HCT116 (cell line): Measurements from ENCODE around the gene COX6B2. TPM values are rescaled to one million over a fixed set of nuclear protein-coding genes. Genes with fewer than 3 reads are reported as not detected.

Experiments used
- ATAC-seq: fragments of 200-7000 bp; cut with Tn5 transposase; 2 replicates; pipeline ENCODE4 v1.9.1; 2020; ENCODE audit warnings: mild to moderate bottlenecking, moderate library complexity
- BruUV-seq: library from RNA; stranded (reverse); fragments of 400-500 nt; replicated peaks from 2 replicates; lab custom pipeline; 2021; lab: Mats Ljungman, UMichigan
- CTCF ChIA-PET: fragments of 300-600 bp; sonication (Branson Sonifier 250); formaldehyde crosslinking; loops from one replicate; lab custom pipeline; 2021; ENCODE audit warnings: antibody characterized with exemption; lab: Charles Lee
- POLR2A ChIA-PET: fragments of 300-600, 350-600 bp; sonication (Branson Sonifier 250); formaldehyde crosslinking; loops from one replicate; lab custom pipeline; 2021; ENCODE audit warnings: antibody characterized with exemption; lab: Charles Lee
- RAD21 ChIA-PET, 2 experiments: fragments of 300-600 bp; sonication (Branson Sonifier 250); formaldehyde crosslinking; loops; one replicate each; lab custom pipeline; 2023; ENCODE audit warnings: low total read pairs in 2 of 2; ENCODE audit not compliant: uncharacterized antibody in 2 of 2, unreplicated experiment in 2 of 2, low non-redundant PET in 1 of 2; lab: Charles Lee
- DNase-seq: peaks from one replicate; pipeline ENCODE4 v3.0.0-alpha.2; 2010; ENCODE audit warnings: low read depth, low spot score
- H2AFZ ChIP-seq: fragments of 200-600 bp; shearing (Covaris generic), sonication (generic); 2 replicates; pipeline ENCODE4 v1.6.1; 2017; ENCODE audit warnings: low read depth, mixed run types, mixed read lengths, antibody characterized with exemption, low read length; ENCODE audit not compliant: poor library complexity, severe bottlenecking
- H3K27ac ChIP-seq: 2 replicates; pipeline ENCODE4 v1.5.1; 2012; ENCODE audit warnings: low read depth, low read length
- H3K27me3 ChIP-seq: fragments of 200-600 bp; sonication (generic); 2 replicates; pipeline ENCODE4 v1.6.1; 2016; ENCODE audit warnings: mixed run types, low read length, mixed read lengths; ENCODE audit not compliant: insufficient read depth
- H3K36me3 ChIP-seq, 2 experiments: fragments of 200-500 bp in 1 of 2; fragments of 200-600 bp in 1 of 2; sonication (Bioruptor generic) in 1 of 2; sonication (generic) in 1 of 2; 2 replicates each; pipeline versions ENCODE4 v1.5.1 to v1.6.1; 2014 to 2016; ENCODE audit warnings: low read length in 2 of 2, inconsistent platforms in 1 of 2, mixed read lengths in 1 of 2, mixed run types in 1 of 2; ENCODE audit not compliant: insufficient read depth in 2 of 2, control insufficient read depth in 1 of 2
- H3K4me1 ChIP-seq, 2 experiments: fragments of 200-600 bp in 1 of 2; sonication (generic) in 1 of 2; 2 replicates each; pipeline versions ENCODE4 v1.5.1 to v1.6.1; 2012 to 2017; ENCODE audit warnings: low read length in 2 of 2, inconsistent platforms in 1 of 2, mild to moderate bottlenecking in 1 of 2, mixed read lengths in 1 of 2, mixed run types in 1 of 2, moderate library complexity in 1 of 2; ENCODE audit not compliant: insufficient read depth in 2 of 2, control insufficient read depth in 1 of 2
- H3K4me2 ChIP-seq: fragments of 200-600 bp; sonication (generic); 2 replicates; pipeline ENCODE4 v1.6.1; 2017; ENCODE audit warnings: mixed run types, low read length, mixed read lengths
- H3K4me3 ChIP-seq, 2 experiments: fragments of 200-600 bp in 1 of 2; sonication (generic) in 1 of 2; replicated peaks in 1 of 2; 2 replicates each; pipeline ENCODE4 v1.5.1; 2011 to 2016; ENCODE audit warnings: low read length in 2 of 2, control low read depth in 1 of 2, low read depth in 1 of 2, mild to moderate bottlenecking in 1 of 2, mixed read lengths in 1 of 2, mixed run types in 1 of 2
- H3K79me2 ChIP-seq: fragments of 200-600 bp; sonication (generic); 2 replicates; pipeline ENCODE4 v1.6.1; 2017; ENCODE audit warnings: mild to moderate bottlenecking, mixed run types, low read length, moderate library complexity, mixed read lengths; ENCODE audit not compliant: insufficient read depth
- H3K9ac ChIP-seq: fragments of 200-600 bp; sonication (generic); 2 replicates; pipeline ENCODE4 v1.6.1; 2016; ENCODE audit warnings: low read length, mixed read lengths
- H3K9me2 ChIP-seq: fragments of 200-600 bp; sonication (generic), shearing (Covaris generic); 2 replicates; pipeline ENCODE4 v1.6.1; 2017; ENCODE audit warnings: mixed run types, mild to moderate bottlenecking, moderate library complexity; ENCODE audit not compliant: insufficient read depth
- H3K9me3 ChIP-seq, 2 experiments: fragments of 200-500 bp in 1 of 2; fragments of 200-600 bp in 1 of 2; sonication (Bioruptor generic) in 1 of 2; sonication (generic) in 1 of 2; 2 replicates each; pipeline ENCODE4 v1.6.1; 2014 to 2017; ENCODE audit warnings: low read length in 2 of 2, mixed read lengths in 2 of 2, inconsistent platforms in 1 of 2, low read depth in 1 of 2, mild to moderate bottlenecking in 1 of 2, mixed run types in 1 of 2, moderate library complexity in 1 of 2; ENCODE audit not compliant: control insufficient read depth in 1 of 2, insufficient read depth in 1 of 2
- H4K20me1 ChIP-seq: fragments of 200-600 bp; sonication (generic), shearing (Covaris generic); 2 replicates; pipeline ENCODE4 v1.6.1; 2017; ENCODE audit warnings: mixed run types, mild to moderate bottlenecking, moderate library complexity; ENCODE audit not compliant: insufficient read depth
- ATF3 ChIP-seq: IDR thresholded peaks from 2 replicates; pipeline ENCODE4 v1.6.1; 2012
- CBX3 ChIP-seq: IDR thresholded peaks from 2 replicates; pipeline ENCODE4 v1.6.1; 2012; ENCODE audit warnings: low read depth
- CTCF ChIP-seq, 3 experiments: fragments of 200-600 bp in 1 of 3; sonication (generic) in 1 of 3; IDR thresholded peaks in 2 of 3; conservative IDR thresholded peaks in 1 of 3; 2 replicates each; pipeline ENCODE4 v1.5.1; 2012 to 2017; ENCODE audit warnings: low read depth in 2 of 3, low read length in 2 of 3, antibody characterized with exemption in 1 of 3, borderline replicate concordance in 1 of 3, control low read depth in 1 of 3, mild to moderate bottlenecking in 1 of 3, mixed read lengths in 1 of 3, mixed run types in 1 of 3, moderate library complexity in 1 of 3; ENCODE audit not compliant: insufficient read depth in 1 of 3
- EZH2 ChIP-seq: fragments of 200-600 bp; sonication (generic); IDR thresholded peaks from 2 replicates; pipeline ENCODE4 v1.6.1; 2017; ENCODE audit warnings: antibody characterized with exemption, mixed run types
- FOSL1 ChIP-seq: IDR thresholded peaks from 2 replicates; pipeline ENCODE4 v1.6.1; 2012; ENCODE audit warnings: low read depth
- MAX ChIP-seq: IDR thresholded peaks from 2 replicates; pipeline ENCODE4 v1.6.1; 2012
- RAD21 ChIP-seq: IDR thresholded peaks from 2 replicates; pipeline ENCODE4 v1.6.1; 2012; ENCODE audit warnings: low read depth, mild to moderate bottlenecking
- SP1 ChIP-seq: IDR thresholded peaks from 2 replicates; pipeline ENCODE4 v1.6.1; 2012; ENCODE audit warnings: low read depth
- SRF ChIP-seq: IDR thresholded peaks from 2 replicates; pipeline ENCODE4 v1.6.1; 2012; ENCODE audit warnings: low read depth
- YY1 ChIP-seq: IDR thresholded peaks from 2 replicates; pipeline ENCODE4 v1.6.1; 2011; ENCODE audit warnings: low read length, low read depth, moderate library complexity, mild to moderate bottlenecking; ENCODE audit not compliant: insufficient replicate concordance; ENCODE audit errors: extremely low read depth
- intact Hi-C: fragments of 100-400 bp; cut with micrococcal nuclease; formaldehyde crosslinking; loops from 2 replicates; pipeline ENCODE4 v1.10.0; 2022
- total RNA-seq: library from RNA; stranded (reverse); gene quantifications from one replicate; pipeline ENCODE4 v1.2.1, GENCODE V29; 2021; ENCODE audit not compliant: unreplicated experiment

The COX6B2 gene
- total RNA-seq, 1 experiment from 2014 or later, result 2.4 TPM

- Histone ChIP-seq H3K9ac (no peak overlapping the region), H3K27ac (no peak overlapping the region), H2AFZ (no peak overlapping the region), H3K4me3 (no peak overlapping the region), H3K36me3 (no peaks in the 10 kb centered on the region; a peak in 1 of 4 replicates), H3K4me1 (peaks cover 5 to 44% of the 10 kb centered on the region in 2 experiments; a peak in 3 of 4 replicates), H3K79me2 (no peaks in the 10 kb centered on the region), H3K9me3 (no peaks in the 10 kb centered on the region), H3K9me2 (no peaks in the 10 kb centered on the region), H3K4me2 (no peak overlapping the region), H3K27me3 (no peaks in the 10 kb centered on the region), H4K20me1 (no peaks in the 10 kb centered on the region)
- BruUV-seq, result no TSS peak
- CTCF ChIA-PET, result interaction anchor here (0.9 kb wide), 1 partner anchor 10 kb away, joined by 3 read pairs; no protein-coding TSS in a partner anchor
- DNase-seq, result no peak
- intact Hi-C loops, result no loop called here
- POLR2A ChIA-PET, result interaction anchor here (1.3 to 3.8 kb wide), 2 partner anchors 12 to 37 kb away, joined by 4 to 18 read pairs; partner anchors contain the start of gene KMT5C
- RAD21 ChIA-PET, result no interaction called here
- ATAC-seq, result no peak
- no peak for TF ChIP-seq YY1
- no peak for TF ChIP-seq CBX3
- no peak for TF ChIP-seq EZH2
- TF ChIP-seq RAD21, result no peak
- TF ChIP-seq MAX, result no peak
Observed at GRCh38 chr19:55350620-55351315, 3.8 kb downstream of the COX6B2 start.

- TF ChIP-seq CTCF (IDR thresholded peaks at IDR 0.05 in 2 of 3, conservative IDR thresholded peaks at IDR 0.05 in 1 of 3; ENCODE audit: borderline replicate concordance in 1 of 3, insufficient read depth in 1 of 3, low read depth in 2 of 3, low read length in 2 of 3) (no peak), ATF3 (no peak), CBX3 (no peak), SRF (no peak), RAD21 (no peak), FOSL1 (no peak), SP1 (no peak)
- Histone ChIP-seq H3K27ac (no peak overlapping the region), H3K79me2 (no peaks in the 10 kb centered on the region), H3K27me3 (no peaks in the 10 kb centered on the region), H3K9me3 (no peaks in the 10 kb centered on the region), H3K4me3 (no peak overlapping the region), H2AFZ (no peak overlapping the region), H3K9me2 (no peaks in the 10 kb centered on the region), H3K4me1 (peaks cover 8 to 44% of the 10 kb centered on the region in 2 experiments; a peak in 3 of 4 replicates), H3K36me3 (no peaks in the 10 kb centered on the region; a peak in 1 of 4 replicates), H3K9ac (no peak overlapping the region), H3K4me2 (no peak overlapping the region), H4K20me1 (no peaks in the 10 kb centered on the region)
- ChIA-PET CTCF (no interaction called here), RAD21 (no interaction called here), POLR2A (interaction anchor here (3.8 kb wide), 1 partner anchor 9 kb away, joined by 18 read pairs; the partner anchor contains the start of gene KMT5C)
- ATAC-seq (no peak), DNase-seq (no peak)
- intact Hi-C loops, result no loop called here
- no TSS peak for BruUV-seq
Observed at GRCh38 chr19:55348317-55349034, 6.0 kb downstream of the COX6B2 start.
